A673 (cell line): ENCODE data around the gene RETREG3.

Experiments
- EZH2 ChIP-seq: fragments of 200-600 bp; sonication (generic); IDR thresholded peaks from 2 replicates; pipeline ENCODE4 v1.6.1; 2017; ENCODE audit warnings: borderline replicate concordance, low read depth, mild to moderate bottlenecking, mixed read lengths, antibody characterized with exemption, low read length; ENCODE audit not compliant: poor library complexity, severe bottlenecking
- TF ChIP-seq, protein P1 (sequence below): fragments of 300-800, 200-600 bp; sonication (generic); conservative IDR thresholded peaks from 2 replicates; pipeline ENCODE4 v1.5.1; 2017; ENCODE audit warnings: low read depth, mild to moderate bottlenecking, antibody characterized with exemption, low read length, moderate library complexity, mixed read lengths

DNA sequence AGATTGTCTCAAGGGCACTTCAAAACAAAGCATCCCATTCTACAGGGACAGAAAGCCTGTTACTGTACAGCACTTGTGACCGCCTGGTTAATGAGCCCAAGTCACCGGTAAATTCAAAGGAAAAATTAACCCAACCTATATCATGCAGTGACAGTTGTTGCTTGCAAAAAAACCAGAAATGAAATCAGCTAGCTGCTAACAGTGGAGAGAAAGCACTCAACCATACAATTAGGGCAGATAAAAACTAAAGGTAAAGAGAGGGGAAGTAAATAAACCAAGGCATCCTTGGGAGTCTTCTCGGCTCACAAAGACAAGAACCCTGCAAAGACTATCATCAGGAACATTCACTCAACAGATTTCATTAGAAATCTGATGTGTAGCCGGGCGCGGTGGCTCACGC, 5.9 kb downstream of the RETREG3 start:
- TF ChIP-seq, protein P1, sequence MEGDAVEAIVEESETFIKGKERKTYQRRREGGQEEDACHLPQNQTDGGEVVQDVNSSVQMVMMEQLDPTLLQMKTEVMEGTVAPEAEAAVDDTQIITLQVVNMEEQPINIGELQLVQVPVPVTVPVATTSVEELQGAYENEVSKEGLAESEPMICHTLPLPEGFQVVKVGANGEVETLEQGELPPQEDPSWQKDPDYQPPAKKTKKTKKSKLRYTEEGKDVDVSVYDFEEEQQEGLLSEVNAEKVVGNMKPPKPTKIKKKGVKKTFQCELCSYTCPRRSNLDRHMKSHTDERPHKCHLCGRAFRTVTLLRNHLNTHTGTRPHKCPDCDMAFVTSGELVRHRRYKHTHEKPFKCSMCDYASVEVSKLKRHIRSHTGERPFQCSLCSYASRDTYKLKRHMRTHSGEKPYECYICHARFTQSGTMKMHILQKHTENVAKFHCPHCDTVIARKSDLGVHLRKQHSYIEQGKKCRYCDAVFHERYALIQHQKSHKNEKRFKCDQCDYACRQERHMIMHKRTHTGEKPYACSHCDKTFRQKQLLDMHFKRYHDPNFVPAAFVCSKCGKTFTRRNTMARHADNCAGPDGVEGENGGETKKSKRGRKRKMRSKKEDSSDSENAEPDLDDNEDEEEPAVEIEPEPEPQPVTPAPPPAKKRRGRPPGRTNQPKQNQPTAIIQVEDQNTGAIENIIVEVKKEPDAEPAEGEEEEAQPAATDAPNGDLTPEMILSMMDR = no peak
- TF ChIP-seq EZH2 = no peak
